K562 (cell line): ENCODE results near the gene SAXO1. TPM values are rescaled to one million over a fixed set of nuclear protein-coding genes. Genes with fewer than 3 reads are reported as not detected.

Experiments used
- ATAC-seq: fragments of 200-7000 bp; cut with Tn5 transposase; 3 replicates; pipeline ENCODE4 v1.9.1; 2020; ENCODE audit warnings: moderate library complexity
- BruUV-seq: library from RNA; stranded (reverse); fragments of 400-500 nt; replicated peaks from 2 replicates; lab custom pipeline; 2021; lab: Mats Ljungman, UMichigan
- CTCF ChIA-PET: fragments of 300-600 bp; formaldehyde crosslinking; extraction: SDS; loops from one replicate; lab custom pipeline; 2021; ENCODE audit warnings: low intra/inter-chr PET ratio; lab: Yijun Ruan, JAX
- POLR2A ChIA-PET: fragments of 300-600, 350-650 bp; sonication (Branson Sonifier 250); formaldehyde crosslinking; extraction: SDS; loops from one replicate; lab custom pipeline; 2021; ENCODE audit warnings: antibody characterized with exemption, inconsistent platforms; lab: Yijun Ruan, JAX
- DNase-seq, 4 experiments: peaks; one replicate each; pipeline versions ENCODE4 v3.0.0 to v3.0.0-alpha.2; 2011 to 2018; ENCODE audit warnings: low spot score in 3 of 4, mixed read lengths in 3 of 4; ENCODE audit errors: extremely low read depth in 1 of 4
- FAIRE-seq: peaks from 2 replicates; lab custom pipeline; 2011; peaks lifted over from hg19 to GRCh38; lab: Jason Lieb, UNC
- H2AFZ ChIP-seq: 2 replicates; pipeline ENCODE4 v1.6.0; 2011; ENCODE audit warnings: low read depth, low read length, control low read depth, inconsistent platforms
- H3K27ac ChIP-seq: fragments of 200-600 bp; 3 replicates; pipeline ENCODE4 v1.8.0; 2011; ENCODE audit warnings: low read depth, mild to moderate bottlenecking, control low read depth, inconsistent platforms, low read length, moderate library complexity, mixed read lengths; ENCODE audit errors: extremely low read depth
- H3K27me3 ChIP-seq, 2 experiments: fragments of 300-600 bp in 1 of 2; 2 replicates in 1 of 2; 3 replicates in 1 of 2; pipeline versions ENCODE4 v1.6.0 to v1.8.0; 2011; ENCODE audit warnings: inconsistent platforms in 2 of 2, low read length in 2 of 2, mild to moderate bottlenecking in 1 of 2, mixed read lengths in 1 of 2, moderate library complexity in 1 of 2; ENCODE audit not compliant: control insufficient read depth in 2 of 2, insufficient read depth in 2 of 2
- H3K36me3 ChIP-seq: fragments of 300-600 bp; 3 replicates; pipeline ENCODE4 v1.8.0; 2011; ENCODE audit warnings: mild to moderate bottlenecking, low read length, inconsistent platforms; ENCODE audit not compliant: control insufficient read depth, insufficient read depth
- H3K4me1 ChIP-seq, 2 experiments: fragments of 200-600 bp in 1 of 2; replicated peaks in 1 of 2; 2 replicates in 1 of 2; 3 replicates in 1 of 2; pipeline versions ENCODE4 v1.5.1 to v1.8.0; 2011; ENCODE audit warnings: inconsistent platforms in 2 of 2, low read length in 2 of 2, mild to moderate bottlenecking in 1 of 2, mixed read lengths in 1 of 2, moderate library complexity in 1 of 2; ENCODE audit not compliant: control insufficient read depth in 2 of 2, insufficient read depth in 2 of 2
- H3K4me2 ChIP-seq: 2 replicates; pipeline ENCODE4 v1.6.1; 2011; ENCODE audit warnings: low read length, control low read depth, inconsistent platforms, mixed read lengths; ENCODE audit not compliant: insufficient read depth
- H3K4me3 ChIP-seq: fragments of 200-600 bp; sonication (generic), shearing (Covaris generic); 2 replicates; pipeline ENCODE4 v1.5.1; 2016; ENCODE audit warnings: control low read depth, inconsistent platforms
- H3K79me2 ChIP-seq: fragments of 200-600 bp; 3 replicates; pipeline ENCODE4 v1.8.0; 2011; ENCODE audit warnings: low read length, inconsistent platforms; ENCODE audit not compliant: control insufficient read depth, insufficient read depth
- H3K9ac ChIP-seq, 2 experiments: 2 replicates each; pipeline versions ENCODE4 v1.6.0 to v1.6.1; 2011; ENCODE audit warnings: low read depth in 2 of 2, low read length in 2 of 2, control low read depth in 1 of 2, inconsistent platforms in 1 of 2, mild to moderate bottlenecking in 1 of 2, mixed read lengths in 1 of 2; ENCODE audit not compliant: insufficient read depth in 1 of 2
- H3K9me1 ChIP-seq: one replicate; pipeline ENCODE4 v1.6.0; 2011; ENCODE audit warnings: inconsistent platforms, mild to moderate bottlenecking, low read length, moderate library complexity; ENCODE audit not compliant: control insufficient read depth, insufficient read depth
- H3K9me3 ChIP-seq: replicated peaks from 2 replicates; pipeline ENCODE4 v1.5.1; 2011; ENCODE audit warnings: low read depth, low read length, inconsistent platforms; ENCODE audit not compliant: control insufficient read depth, insufficient read depth
- H4K20me1 ChIP-seq: replicated peaks from 2 replicates; pipeline ENCODE4 v1.6.1; 2011; ENCODE audit warnings: low read length, inconsistent platforms, mixed read lengths; ENCODE audit not compliant: control insufficient read depth, insufficient read depth
- ARID1B ChIP-seq: fragments of 450-650 bp; IDR thresholded peaks from 2 replicates; pipeline ENCODE4 v1.6.1; 2016; ENCODE audit warnings: antibody characterized with exemption, mild to moderate bottlenecking, inconsistent platforms
- CBFA2T2 ChIP-seq: fragments of 450-650 bp; conservative IDR thresholded peaks from 2 replicates; pipeline ENCODE4 v1.6.1; 2017; ENCODE audit warnings: mild to moderate bottlenecking
- CBFA2T3 ChIP-seq: fragments of 450-650 bp; IDR thresholded peaks from 2 replicates; pipeline ENCODE4 v1.6.1; 2017
- KAT7 ChIP-seq: sonication (generic); formaldehyde crosslinking; IDR thresholded peaks from 2 replicates; pipeline ENCODE4 v1.8.0; 2022; ENCODE audit warnings: missing genetic modification reagents, mild to moderate bottlenecking, borderline replicate concordance
- TAL1 ChIP-seq: fragments of 450-650 bp; IDR thresholded peaks from 2 replicates; pipeline ENCODE4 v1.6.1; 2016; ENCODE audit warnings: mild to moderate bottlenecking
- TCF3 ChIP-seq: sonication (generic); formaldehyde crosslinking; IDR thresholded peaks from 2 replicates; pipeline ENCODE4 v1.4.0; 2020; ENCODE audit warnings: mild to moderate bottlenecking, missing genetic modification reagents
- TEAD4 ChIP-seq, 2 experiments: sonication (generic) in 1 of 2; formaldehyde crosslinking in 1 of 2; IDR thresholded peaks; 2 replicates each; pipeline versions ENCODE4 v1.6.1 to v1.8.0; 2012 to 2022; ENCODE audit warnings: borderline replicate concordance in 1 of 2, inconsistent platforms in 1 of 2, low read length in 1 of 2, mild to moderate bottlenecking in 1 of 2, missing genetic modification reagents in 1 of 2
- WGBS: fragments of 100-300 bp; shearing (Covaris generic); methylation state at CpG from one replicate; pipeline ENCODE4 v1.1.6; 2016; ENCODE audit warnings: low coverage, mixed read lengths; ENCODE audit not compliant: insufficient coverage; ENCODE audit errors: missing lambda C conversion rate; 5-methylcytosine and 5-hydroxymethylcytosine counted together
- in situ Hi-C: fragments of 300-500 bp; cut with MboI; formaldehyde crosslinking; loops from 4 replicates; pipeline ENCODE4 v1.15.0; 2018; ENCODE audit warnings: inconsistent platforms, mixed read lengths
- intact Hi-C: fragments of 100-400 bp; cut with micrococcal nuclease; formaldehyde crosslinking; loops from 2 replicates; pipeline ENCODE4 v1.14.2; 2022
- polyA plus RNA-seq, 8 experiments: library from polyadenylated mRNA; depleted of rRNA in 4 of 8; stranded (reverse) in 5 of 8; unstranded in 3 of 8; fragments of >200 nt; fragmentation: Nextera tagmentation in 2 of 8; fragmentation: Illumina TruSeq in 1 of 8; extraction: Ambion mirVana in 2 of 8; extraction: Trizol in 1 of 8; gene quantifications; 2 replicates each; pipeline versions ENCODE4 v1.2.1 to v1.2.3, GENCODE V29; 2011 to 2014; ENCODE audit warnings: inconsistent platforms in 1 of 8, missing spikeins in 1 of 8
- total RNA-seq, 7 experiments: library from RNA; depleted of rRNA in 6 of 7; stranded (reverse); fragments of >200 nt in 6 of 7; fragmentation: Illumina TruSeq in 2 of 7; extraction: Trizol in 2 of 7; gene quantifications; 2 replicates each; pipeline versions ENCODE4 v1.2.1 to v1.2.3, GENCODE V29; 2011 to 2021; ENCODE audit warnings: low replicate concordance in 1 of 7
- TF ChIP-seq, protein P1 (sequence below): fragments of 450-650 bp; IDR thresholded peaks from 2 replicates; pipeline ENCODE4 v1.6.1; 2016; ENCODE audit warnings: low read depth, mild to moderate bottlenecking, moderate library complexity
- TF ChIP-seq, protein P2 (sequence below): sonication (generic); formaldehyde crosslinking; IDR thresholded peaks from 2 replicates; pipeline ENCODE4 v1.8.1; 2022; ENCODE audit warnings: missing genetic modification reagents

The SAXO1 gene
- total and polyA plus RNA-seq, 9 of the 15 experiments (the other 6 are each of a cell fraction or from before 2014, with no cell fraction given) = 0.04 TPM; not detected in 8

DNA sequence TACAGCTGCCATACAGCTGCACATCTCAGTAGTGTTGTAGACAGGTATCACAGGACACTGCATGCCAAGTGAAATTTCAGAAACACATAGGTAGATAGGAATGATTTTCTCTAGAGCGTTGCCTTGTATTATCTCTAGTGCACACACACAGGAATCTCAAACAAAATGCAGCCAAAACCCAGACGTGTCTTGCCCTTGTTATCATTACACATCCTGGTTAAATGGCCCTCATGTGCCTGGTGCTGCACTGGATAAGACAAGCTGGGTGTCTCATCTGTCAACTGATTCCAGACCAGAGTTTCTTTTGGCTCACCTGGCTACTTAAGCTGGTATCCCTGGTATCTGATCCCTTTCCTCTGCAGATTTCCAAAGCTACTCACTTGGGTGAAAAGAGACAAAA is 59.7 kb downstream of the SAXO1 start:
- no peak for FAIRE-seq
- DNase-seq = peak in 2 of 4 experiments; percentile 0 to 6
- Histone ChIP-seq H3K4me2 (no peak overlapping the region), H3K27me3 (no peaks in the 10 kb centered on the region), H3K9me3 (no peaks in the 10 kb centered on the region), H2AFZ (no peak overlapping the region), H3K9ac (no peak overlapping the region), H4K20me1 (no peaks in the 10 kb centered on the region), H3K36me3 (no peaks in the 10 kb centered on the region), H3K79me2 (no peaks in the 10 kb centered on the region), H3K4me3 (no peak overlapping the region), H3K27ac (no peak overlapping the region), H3K9me1 (no peaks in the 10 kb centered on the region), H3K4me1 (no peaks in the 10 kb centered on the region)
- BruUV-seq = no TSS peak
- TF ChIP-seq TEAD4 (IDR thresholded peaks at IDR 0.05; ENCODE audit: low read length) = peak; percentile 62
- no peak for TF ChIP-seq TEAD4 (CRISPR knock-in tag; IDR thresholded peaks at IDR 0.05; ENCODE audit: borderline replicate concordance)
- TF ChIP-seq CBFA2T2 = peak; percentile 42; the same call in 1 of the 2 replicates
- TF ChIP-seq, protein P1, sequence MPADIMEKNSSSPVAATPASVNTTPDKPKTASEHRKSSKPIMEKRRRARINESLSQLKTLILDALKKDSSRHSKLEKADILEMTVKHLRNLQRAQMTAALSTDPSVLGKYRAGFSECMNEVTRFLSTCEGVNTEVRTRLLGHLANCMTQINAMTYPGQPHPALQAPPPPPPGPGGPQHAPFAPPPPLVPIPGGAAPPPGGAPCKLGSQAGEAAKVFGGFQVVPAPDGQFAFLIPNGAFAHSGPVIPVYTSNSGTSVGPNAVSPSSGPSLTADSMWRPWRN = no peak
- no peak for TF ChIP-seq KAT7 (CRISPR knock-in tag)
- TF ChIP-seq CBFA2T3 = peak; percentile 66
- 0 out of 2 replicates have a peak, but pooled peaks have one; percentile 25 for TF ChIP-seq ARID1B
- peak; percentile 31; the same call in 1 of the 2 replicates for TF ChIP-seq TAL1
- TF ChIP-seq TCF3 (CRISPR knock-in tag) = peak; percentile 25; the same call in 1 of the 2 replicates
- TF ChIP-seq, protein P2, sequence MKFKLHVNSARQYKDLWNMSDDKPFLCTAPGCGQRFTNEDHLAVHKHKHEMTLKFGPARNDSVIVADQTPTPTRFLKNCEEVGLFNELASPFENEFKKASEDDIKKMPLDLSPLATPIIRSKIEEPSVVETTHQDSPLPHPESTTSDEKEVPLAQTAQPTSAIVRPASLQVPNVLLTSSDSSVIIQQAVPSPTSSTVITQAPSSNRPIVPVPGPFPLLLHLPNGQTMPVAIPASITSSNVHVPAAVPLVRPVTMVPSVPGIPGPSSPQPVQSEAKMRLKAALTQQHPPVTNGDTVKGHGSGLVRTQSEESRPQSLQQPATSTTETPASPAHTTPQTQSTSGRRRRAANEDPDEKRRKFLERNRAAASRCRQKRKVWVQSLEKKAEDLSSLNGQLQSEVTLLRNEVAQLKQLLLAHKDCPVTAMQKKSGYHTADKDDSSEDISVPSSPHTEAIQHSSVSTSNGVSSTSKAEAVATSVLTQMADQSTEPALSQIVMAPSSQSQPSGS (CRISPR knock-in tag) = no peak
- in situ Hi-C loops (no loop called here), intact Hi-C loops (no loop called here)
- ChIA-PET CTCF (no interaction called here), POLR2A (interaction anchor here (1.0 kb wide), 1 partner anchor 11 kb away, joined by 3 read pairs; no protein-coding TSS in a partner anchor)
- no peak for ATAC-seq
- WGBS = 0% methylated on average over 2 of the region's 2 CpGs
